ELR (cell line): ENCODE measurements around the gene RASA3.
A peak's percentile ranks its signal among the peaks of the same experiment; 100 is the strongest.

Experiments
- DNase-seq: peaks from one replicate; pipeline ENCODE4 v3.0.0-alpha.2; 2015; ENCODE audit warnings: low read depth

RASA3 gene

DNA sequence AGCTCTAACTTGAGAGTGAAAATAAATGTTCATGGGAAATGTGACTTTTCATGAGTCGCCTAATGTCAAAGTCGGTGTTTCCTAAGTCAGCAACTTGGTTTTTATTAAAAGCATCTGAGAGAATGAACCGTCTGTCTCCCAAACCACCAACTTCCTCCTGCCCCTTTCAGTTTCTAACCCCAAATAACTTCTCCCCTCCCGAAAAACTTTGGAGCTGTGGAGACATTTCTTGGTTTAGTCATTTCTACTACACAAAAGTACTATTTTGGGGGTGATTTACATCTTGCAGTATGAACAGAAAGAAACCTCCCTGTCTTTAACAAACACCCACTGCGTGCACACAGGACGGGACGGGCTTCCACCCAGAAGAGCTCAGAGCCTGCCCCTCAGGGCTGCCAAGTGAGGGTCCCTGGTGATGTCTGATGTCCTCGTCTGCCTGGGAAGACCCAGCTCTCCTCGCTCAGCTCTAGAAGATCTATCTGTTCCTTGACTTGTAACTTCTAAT lies 65.0 kb downstream of the RASA3 start:
- DNase-seq, result peak; percentile 56

DNA sequence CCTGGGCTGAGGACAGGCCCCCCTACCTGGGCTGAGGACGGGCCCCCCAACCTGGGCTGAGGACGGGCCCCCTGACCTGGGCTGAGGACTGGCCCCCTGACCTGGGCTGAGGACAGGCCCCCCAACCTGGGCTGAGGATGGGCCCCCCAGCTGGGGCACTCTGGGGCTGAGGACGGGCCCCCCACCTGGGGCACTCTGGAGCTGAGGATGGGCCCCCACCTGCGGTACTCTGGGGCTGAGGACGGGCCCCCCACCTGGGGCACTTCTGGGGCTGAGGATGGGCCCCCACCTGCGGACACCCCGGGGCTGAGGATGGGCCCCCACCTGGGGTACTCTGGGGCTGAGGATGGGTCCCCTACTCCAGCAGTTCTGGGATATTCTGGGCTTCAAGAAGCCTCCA lies 65.5 kb downstream of the RASA3 start:
- no peak for DNase-seq

DNA sequence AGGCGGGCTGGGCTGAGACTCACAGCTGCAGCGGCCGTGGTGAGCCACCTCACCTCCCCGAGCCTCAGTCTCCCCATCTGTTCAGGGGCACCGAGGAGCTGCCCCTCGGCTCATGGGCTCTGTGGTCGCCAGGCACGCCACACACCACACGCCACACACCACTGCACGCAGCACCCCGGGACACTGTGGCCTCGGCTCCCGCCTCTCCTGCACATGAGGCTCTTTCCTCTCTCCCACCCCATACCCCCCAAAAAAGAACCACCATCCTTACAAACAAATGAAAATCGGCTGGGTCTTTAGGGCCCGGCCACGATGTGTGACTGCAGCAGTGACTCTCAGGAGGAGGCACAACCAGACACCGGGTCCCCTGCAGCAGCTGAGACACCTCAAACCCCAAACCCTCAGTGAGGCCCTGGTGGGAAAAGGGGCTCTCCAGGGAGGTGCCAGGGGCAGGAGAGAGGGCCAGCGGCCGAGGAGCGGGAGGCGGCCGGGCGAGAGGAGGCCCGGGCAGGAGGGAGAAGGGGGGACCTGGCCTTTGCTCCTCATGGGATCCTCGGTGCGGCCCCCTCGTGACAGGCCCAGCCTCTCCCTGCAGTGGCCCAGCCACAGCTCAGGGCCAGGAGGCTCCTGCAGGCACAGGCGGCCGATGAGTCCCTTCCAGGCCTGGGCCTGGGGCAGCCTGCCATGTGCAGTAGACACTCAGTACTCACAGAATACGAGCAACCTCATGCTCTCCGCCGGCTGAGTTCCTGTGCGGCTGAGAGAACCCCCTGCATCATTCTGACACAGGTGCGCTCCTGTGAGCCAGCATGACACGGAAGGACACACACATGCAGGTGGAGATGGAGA lies 66.3 kb downstream of the RASA3 start:
- DNase-seq, result no peak

GRCh38 chr13:114065141-114065925 lies 67.1 kb downstream of the RASA3 start:
- DNase-seq, result peak; percentile 98

DNA sequence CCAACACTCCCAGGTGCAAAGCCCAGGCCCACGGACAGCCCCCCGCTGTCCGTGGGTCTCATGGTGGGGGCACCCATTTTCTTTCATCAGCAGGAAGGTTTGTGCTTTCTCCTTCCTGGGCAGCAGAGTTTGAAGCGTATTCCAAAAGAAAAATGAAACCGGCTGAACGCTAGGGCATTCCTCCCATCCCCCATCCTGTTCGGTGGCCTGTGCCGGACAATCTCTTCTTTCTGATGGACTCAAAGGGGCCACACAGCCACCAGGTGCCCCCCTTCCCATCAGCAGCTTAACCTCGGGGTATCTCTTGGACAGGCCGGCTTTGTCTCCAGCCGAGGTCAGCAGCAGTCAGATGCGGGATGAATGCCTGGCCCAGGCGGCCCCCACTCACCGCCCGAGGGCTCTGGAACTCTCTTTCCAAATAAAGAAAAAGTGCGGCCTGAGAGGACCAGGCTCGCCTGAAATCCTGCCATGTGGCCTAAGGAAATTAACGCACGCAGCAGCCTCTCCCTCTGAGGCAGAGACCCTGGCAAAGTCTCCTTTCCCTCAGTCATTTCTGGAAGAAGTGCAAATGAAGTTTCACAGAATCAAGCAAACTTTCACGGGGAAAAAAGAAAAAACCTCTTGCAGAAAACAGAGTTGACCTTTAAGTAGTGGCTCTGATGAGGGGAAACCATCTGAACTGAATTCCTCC lies 67.8 kb downstream of the RASA3 start:
- peak; percentile 64 for DNase-seq

DNA sequence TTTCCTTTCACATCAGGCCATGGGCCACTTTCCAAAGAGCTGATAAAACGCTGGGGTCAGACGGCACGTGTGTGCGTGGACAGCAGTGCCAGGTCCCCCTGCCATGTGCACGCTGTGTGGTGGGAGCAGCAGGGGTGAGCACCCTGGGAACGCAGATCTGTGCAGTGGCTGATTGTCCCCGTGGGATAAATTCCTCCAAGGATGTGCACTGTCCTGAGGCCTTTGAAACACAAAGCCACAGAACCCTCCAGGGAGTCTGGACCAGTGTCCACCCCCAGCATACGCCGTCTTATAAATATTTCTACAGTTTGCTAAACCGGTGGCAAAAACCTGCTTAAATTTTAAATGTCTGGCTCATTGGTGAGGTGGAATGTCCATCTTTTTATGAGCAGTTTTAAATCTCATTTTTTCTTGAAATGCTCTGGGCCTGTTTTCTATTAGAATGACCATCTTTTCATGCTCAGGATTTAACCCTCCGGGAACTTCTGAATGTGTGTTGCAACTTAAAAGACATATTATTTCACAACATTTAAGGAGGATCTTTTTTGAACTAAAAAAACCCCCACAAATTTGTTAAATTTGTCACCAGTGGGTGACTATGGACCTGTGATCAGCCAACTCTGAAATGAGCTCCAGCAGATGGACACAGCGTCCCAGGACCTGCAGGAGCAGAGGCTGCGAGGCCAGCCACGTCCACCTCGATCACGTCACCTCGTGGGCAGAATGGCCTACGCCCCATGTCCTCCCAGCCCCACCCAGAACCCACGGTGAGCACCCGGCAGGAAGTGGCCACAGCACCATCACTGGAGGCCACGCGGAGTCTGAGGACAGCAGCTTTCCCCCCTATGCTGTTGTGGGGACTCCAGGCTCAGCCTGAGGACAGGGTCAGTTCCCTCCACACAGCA lies 68.6 kb downstream of the RASA3 start:
- peak; percentile 75 for DNase-seq

DNA sequence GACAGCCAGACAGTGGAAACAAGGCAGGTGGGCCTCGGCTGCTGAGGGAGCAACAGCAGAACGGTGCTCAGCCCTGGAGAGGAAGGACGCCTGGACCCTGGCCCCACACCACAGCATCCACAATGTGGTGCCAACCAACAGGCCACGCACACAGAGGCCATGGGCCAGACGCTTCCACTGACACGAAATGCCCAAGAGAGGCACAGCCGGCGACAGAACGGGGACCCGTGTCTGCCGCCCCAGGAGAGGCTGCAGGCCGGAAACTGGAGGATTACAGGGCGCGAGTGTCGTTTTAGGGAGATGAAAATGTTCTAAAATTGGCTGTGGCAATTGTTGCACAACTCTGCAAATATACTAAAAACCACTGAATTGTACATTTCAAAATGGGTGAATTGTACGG lies 69.7 kb downstream of the RASA3 start:
- no peak for DNase-seq

DNA sequence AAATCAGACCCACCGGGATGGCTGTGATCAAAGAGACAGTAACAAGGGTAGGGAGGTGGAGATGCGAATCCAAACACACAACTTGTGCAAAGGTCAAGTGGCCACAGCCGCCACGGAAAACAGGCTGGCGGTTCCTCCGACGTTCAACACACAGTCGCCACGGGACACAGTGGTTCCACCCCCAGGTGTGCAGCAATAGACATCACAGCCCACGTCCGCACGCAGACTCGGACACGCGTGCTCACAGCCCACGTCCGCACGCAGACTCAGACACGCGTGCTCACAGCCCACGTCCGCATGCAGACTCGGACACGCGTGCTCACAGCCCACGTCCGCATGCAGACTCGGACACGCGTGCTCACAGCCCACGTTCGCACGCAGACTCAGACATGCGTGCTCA lies 70.1 kb downstream of the RASA3 start:
- DNase-seq, result no peak

DNA sequence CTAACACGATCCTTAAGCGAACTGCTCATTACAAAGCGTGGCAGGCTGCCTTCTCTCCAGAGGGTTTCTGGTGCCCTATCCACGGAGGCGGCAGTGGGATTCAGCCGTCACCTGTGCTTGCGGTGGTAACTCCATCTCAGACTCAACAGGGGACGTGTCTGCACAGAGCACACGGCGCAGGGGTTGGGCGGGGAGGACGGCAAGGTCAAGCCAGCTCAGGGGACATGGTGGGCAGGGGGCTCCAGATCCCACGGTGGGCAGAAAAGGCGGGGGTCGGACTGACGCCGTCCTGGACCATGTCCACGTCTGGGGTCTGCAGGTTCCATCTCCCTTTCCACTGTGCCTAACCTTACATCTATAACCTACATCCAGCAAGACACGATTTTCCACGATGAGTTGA lies 70.7 kb downstream of the RASA3 start:
- no peak for DNase-seq

- DNase-seq, result no peak
Observed at GRCh38 chr13:114061047-114061446, 71.4 kb downstream of the RASA3 start.

DNA sequence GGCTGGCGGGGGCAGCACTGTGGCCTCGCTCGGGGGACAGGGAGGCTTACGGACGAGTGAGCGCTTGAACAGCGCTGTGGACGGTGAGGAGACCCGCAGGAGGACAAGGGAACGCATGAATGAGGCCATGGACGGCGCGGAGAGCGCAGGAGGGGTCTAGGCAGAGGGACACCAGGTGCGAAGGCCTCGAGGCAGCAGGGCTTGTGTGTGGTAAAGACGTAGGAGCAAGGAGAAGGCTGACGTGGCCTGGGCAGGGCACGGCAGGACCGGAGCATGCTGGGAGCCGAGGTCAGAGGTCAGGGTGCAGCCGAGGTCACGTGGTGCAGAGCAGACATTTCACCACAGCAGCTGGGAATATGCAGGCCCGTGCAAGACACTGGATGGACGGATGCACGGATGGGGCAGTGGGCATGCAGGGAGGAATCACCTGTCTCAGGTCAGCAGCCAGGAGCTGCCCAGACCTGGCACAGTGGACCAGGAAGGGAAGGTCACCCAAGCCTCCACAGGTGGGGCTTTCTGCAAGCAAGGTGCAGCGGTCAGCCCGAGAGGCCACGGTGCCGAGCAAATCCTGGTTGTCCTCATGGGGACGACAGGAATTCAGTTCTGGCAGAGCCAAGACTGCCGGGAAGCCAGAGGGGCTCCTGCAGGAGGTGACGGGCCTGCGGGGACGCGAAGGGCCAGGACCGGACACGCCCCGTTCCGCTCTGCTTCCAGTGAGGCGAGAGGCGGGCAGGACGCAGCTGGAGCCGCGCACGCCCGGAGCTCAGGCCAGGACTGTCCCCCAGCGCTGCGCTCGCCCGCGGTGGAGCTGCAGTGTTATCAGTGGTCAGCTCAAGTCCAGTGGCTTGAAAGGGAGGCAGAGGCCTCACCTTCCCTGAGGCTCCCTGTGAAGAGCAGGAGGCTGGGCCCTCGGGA lies 72.2 kb downstream of the RASA3 start:
- DNase-seq, result no peak

DNA sequence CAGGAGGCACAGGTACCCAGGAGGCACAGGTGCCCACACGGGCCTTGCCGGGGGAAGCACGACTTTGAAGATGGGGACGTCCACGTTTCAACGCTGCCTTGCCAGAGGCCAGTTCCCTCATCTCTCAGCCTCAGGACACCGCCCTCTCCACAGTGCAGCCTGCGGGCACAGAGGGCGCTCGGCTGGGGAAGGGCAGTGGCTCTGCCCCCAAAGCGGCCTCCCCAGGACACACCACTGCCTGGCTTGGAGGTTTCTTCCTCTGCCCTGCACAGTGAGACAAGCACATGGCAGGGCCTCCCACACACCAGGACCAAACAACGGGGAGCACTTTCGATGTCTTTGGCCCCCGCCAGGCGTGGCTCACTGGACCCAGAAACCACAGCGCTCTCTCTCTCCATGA lies 73.0 kb downstream of the RASA3 start:
- no peak for DNase-seq

- no peak for DNase-seq
Observed at GRCh38 chr13:114058051-114058867, 74.2 kb downstream of the RASA3 start.

DNA sequence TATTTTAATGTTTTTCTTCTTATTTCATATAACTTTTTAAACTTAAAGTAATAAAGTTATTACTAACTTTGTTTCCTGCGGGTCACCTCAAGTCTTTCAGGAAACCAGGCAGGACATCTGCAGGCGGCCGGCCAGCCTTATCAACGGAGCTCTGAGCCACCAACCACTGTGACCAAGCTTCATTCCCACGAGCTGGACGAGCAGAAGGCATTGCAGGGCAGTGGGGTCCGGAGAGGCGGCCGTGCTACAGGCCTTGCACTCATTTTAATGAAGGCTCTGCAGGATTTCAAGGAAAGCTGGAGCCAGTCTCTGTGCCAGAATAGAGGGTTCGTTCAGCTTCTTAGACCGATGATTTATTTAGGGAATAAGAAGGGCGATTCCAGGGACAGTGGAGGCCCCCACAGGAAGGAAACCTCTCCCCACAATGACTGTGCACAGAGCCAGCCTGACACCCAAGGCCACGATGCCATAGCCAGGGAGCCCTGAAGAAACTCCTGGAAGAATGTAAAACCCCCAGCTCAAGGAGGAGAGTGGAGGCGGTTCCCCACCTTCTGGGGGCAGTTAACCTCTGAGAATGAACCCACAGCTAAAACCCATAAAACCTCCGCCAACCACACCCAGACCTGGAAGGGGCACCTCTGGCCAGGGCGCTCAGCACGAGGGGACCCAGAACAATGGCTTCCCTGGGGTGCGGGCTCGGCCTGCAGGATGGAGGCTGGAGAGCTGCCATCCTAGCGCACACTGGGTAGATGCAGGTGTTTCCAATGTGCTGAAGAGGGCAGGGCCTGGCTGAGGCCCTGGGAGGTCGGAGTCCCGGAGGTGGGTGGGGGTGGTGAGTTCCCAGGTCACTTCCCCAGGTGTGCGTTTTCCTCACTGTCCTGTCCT lies 75.0 kb downstream of the RASA3 start:
- DNase-seq, result no peak

DNA sequence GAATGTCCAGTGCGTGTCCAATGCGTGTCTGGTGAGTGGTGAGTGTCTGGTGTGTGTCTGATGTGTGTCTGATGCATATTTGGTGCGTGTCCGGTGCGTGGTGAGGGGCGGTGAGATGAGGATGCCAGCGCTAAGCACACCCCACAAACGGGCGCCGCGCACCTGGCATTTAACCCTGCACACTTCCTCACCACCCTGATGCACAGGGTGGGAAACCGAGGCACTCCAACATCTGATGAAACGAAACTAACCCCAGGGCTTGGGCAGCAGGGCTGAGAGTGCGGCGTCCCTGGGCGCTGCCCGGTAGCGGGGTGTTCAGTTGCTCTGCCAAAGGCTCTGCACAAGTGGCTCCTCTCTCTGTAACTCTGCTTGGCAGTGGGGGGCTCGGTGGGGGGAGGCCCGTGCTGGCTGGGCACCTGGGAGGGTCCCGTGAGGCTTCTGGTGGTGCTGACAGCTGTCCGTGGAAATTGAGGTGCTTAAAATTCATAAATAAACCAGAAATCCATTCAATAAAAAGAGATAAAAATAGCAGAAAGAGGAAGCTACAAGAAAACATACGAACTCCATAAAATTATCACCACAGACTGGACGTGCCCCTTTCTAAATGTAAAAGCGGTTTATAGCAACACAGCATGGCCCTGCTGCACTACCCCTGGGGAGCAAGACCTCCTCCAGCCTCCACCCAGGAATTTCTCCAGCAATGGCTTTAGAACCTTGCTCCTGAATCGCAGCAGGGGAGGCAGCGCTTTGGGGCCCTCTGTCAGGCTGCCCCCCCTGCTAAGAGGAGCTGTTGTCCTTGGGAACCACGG lies 76.0 kb downstream of the RASA3 start:
- DNase-seq, result no peak

DNA sequence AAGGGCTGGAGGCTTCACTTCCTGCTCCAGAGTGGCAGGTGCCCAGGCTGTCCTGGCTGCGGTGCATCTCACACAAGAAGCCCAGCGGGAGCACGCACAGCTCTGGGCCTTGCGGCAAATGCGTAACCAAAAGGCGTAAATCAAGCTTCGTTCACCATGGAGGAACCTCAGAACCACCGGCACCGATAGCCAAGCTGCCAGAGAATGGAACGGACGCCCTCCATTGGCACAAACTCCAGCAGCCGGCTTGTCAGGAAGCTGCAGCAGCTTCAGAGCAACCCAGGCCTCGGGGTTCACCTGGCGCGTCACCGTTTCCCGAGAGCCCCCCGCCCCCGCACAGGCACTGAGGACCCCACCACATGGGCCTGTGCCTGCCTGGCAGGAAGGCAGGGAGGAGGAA lies 76.7 kb downstream of the RASA3 start:
- DNase-seq, result no peak

GRCh38 chr13:114054830-114055439 lies 77.5 kb downstream of the RASA3 start:
- no peak for DNase-seq
